Measurements from ENCODE around the gene KPNB1.

DNA sequence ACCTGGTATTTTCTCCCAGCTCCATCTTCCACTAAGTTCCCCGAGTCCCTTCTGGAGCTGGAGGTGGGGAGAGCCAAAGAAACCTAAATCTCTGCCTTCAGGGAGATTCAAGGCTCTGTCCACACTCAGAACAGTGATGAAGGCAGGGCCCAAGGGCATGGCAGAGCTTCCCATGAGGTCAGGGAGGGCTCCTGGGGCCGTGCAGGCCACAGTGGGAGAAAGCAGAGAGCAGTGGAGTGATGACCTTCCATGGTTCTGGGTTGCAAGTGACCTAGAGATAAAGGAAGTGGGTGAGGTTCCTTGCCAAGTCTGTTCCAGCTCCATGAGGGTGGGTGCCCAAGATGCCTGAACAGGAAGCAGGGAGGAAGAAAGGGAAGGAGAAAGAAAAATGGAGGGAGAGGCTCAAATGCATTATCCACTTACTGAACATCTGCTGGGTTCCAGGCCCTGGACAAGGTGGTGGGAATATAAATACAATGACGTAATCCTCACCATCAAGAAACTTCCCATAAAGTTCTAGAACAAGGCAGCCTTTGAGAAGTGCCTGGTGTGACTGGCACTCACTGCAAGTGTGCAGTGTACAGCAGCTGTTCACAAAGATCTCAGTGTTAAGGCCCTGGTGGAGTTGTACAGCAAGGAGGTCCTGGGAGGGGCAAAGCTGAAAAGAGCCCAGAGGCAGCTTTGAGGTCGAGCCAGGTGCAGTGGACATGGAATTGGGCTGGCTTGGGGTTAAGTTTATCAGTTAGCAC is 57.5 kb downstream of the KPNB1 start:
- TF ChIP-seq, protein P1, sequence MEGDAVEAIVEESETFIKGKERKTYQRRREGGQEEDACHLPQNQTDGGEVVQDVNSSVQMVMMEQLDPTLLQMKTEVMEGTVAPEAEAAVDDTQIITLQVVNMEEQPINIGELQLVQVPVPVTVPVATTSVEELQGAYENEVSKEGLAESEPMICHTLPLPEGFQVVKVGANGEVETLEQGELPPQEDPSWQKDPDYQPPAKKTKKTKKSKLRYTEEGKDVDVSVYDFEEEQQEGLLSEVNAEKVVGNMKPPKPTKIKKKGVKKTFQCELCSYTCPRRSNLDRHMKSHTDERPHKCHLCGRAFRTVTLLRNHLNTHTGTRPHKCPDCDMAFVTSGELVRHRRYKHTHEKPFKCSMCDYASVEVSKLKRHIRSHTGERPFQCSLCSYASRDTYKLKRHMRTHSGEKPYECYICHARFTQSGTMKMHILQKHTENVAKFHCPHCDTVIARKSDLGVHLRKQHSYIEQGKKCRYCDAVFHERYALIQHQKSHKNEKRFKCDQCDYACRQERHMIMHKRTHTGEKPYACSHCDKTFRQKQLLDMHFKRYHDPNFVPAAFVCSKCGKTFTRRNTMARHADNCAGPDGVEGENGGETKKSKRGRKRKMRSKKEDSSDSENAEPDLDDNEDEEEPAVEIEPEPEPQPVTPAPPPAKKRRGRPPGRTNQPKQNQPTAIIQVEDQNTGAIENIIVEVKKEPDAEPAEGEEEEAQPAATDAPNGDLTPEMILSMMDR (optimal IDR thresholded peaks at IDR 0.05 in 1 of 3, IDR thresholded peaks at IDR 0.05 in 1 of 3, conservative IDR thresholded peaks at IDR 0.05 in 1 of 3; ENCODE audit: extremely low read depth in 1 of 3, insufficient read depth in 2 of 3, low read length in 3 of 3): no peak
- no peak for TF ChIP-seq EZH2 (IDR thresholded peaks at IDR 0.05; ENCODE audit: low read length)

Data from keratinocyte (primary cell).